Measurements from ENCODE around the gene APBB2. TPM values are rescaled to one million over a fixed set of nuclear protein-coding genes. Genes with fewer than 3 reads are reported as not detected.
"Not testable (repeated sequence)": the region's sequence is repeated elsewhere in the genome, so short reads cannot be mapped to it uniquely, and the experiment has no call there.

The APBB2 gene
- total and polyA plus RNA-seq, 7 experiments from 2014 or later = 0.42 to 1.5 (median 0.59) TPM; not detected in 2

DNA sequence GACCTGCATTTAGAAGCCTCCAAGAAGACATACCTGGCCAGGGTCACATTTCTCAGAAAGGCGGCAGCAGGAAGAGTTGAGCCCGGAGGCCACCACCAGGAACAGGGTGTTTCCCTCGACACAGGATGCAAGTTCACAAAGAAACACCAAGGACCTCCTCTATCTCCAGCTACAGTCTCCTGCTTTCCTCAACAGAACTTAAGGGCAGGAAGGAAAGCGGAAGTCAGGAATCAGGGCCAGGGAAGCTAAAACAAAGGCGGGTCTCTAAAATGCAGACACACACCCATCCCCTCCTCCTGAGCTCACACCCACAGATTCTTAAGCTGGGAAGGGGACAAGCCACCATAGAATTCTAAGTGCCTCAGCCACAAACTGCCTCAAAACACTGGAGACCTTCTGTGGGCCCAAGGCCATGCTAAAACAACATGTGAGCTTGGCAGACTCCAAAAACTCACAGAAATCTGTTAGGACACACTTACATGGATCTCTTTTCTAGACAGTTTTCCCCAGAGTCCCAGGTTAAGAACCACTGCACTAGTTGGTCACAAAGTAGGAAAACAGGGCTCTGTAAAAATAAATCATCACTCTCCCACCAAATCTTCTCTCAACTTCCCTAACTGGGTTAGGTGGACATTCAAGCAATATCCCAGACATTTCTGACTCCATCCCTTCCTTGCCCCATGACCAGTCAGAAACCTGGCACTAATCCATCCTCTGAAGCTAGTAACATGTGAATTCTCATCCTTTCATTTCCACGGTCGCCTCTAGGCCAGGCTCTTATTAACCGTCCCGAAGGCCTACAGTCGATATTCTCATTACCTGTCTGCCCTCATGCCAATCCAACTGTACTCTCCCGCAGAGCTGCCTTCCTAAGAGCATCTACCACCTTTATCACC lies 163.2 kb downstream of the APBB2 start:
- H3K27me3 ChIP-seq (ENCODE audit: control insufficient read depth in 2 of 2, insufficient read depth in 2 of 2, low read length in 2 of 2) = no peaks in the 10 kb centered on the region
- H3K4me3 ChIP-seq (ENCODE audit: low read length) = no peak overlapping the region
- no peaks in the 10 kb centered on the region for H3K36me3 Mint-ChIP-seq
- no peak overlapping the region for H3K27ac Mint-ChIP-seq
- H3K27me3 Mint-ChIP-seq = peaks cover 0 to 42% (median 26%) of the 10 kb centered on the region in 5 donors
- H3K4me1 ChIP-seq (ENCODE audit: control insufficient read depth in 2 of 2, insufficient read depth in 2 of 2, low read length in 2 of 2) = no peaks in the 10 kb centered on the region
- ChIA-PET CTCF (no interaction called here), POLR2A (no interaction called here)
- H3K27ac ChIP-seq (ENCODE audit: low read depth, low read length) = no peak overlapping the region
- intact Hi-C loops (cut with micrococcal nuclease) = no loop called here
- no peak overlapping the region for H3K4me3 Mint-ChIP-seq
- H3K36me3 ChIP-seq (ENCODE audit: control insufficient read depth in 2 of 3, insufficient read depth in 3 of 3, low read length in 3 of 3) = no peaks in the 10 kb centered on the region
- no peak for DNase-seq
- no peaks in the 10 kb centered on the region for H3K4me1 Mint-ChIP-seq
- H3K9me3 Mint-ChIP-seq = peaks cover 0 to 26% (median 4%) of the 10 kb centered on the region in 11 donors
- H3K9me3 ChIP-seq (ENCODE audit: control insufficient read depth in 2 of 3, low read length in 3 of 3) = no peaks in the 10 kb centered on the region
- ATAC-seq = no peak

- ATAC-seq = no peak
- Mint-ChIP-seq H3K4me1 (no peaks in the 10 kb centered on the region), H3K9me3 (peaks cover 0 to 35% (median 6%) of the 10 kb centered on the region in 11 donors), H3K27me3 (peaks cover 0 to 35% (median 19%) of the 10 kb centered on the region in 5 donors), H3K4me3 (no peak overlapping the region), H3K36me3 (no peaks in the 10 kb centered on the region), H3K27ac (no peak overlapping the region)
- intact Hi-C loops (cut with micrococcal nuclease) = no loop called here
- POLR2A ChIA-PET = no interaction called here
- no peak for DNase-seq
- Histone ChIP-seq H3K27me3 (ENCODE audit: control insufficient read depth in 2 of 2, insufficient read depth in 2 of 2, low read length in 2 of 2) (no peaks in the 10 kb centered on the region), H3K9me3 (ENCODE audit: control insufficient read depth in 2 of 3, low read length in 3 of 3) (peaks cover 0 to 3% (median 0%) of the 10 kb centered on the region in 3 experiments), H3K4me3 (ENCODE audit: low read length) (no peak overlapping the region), H3K4me1 (ENCODE audit: control insufficient read depth in 2 of 2, insufficient read depth in 2 of 2, low read length in 2 of 2) (no peaks in the 10 kb centered on the region), H3K27ac (ENCODE audit: low read depth, low read length) (no peak overlapping the region), H3K36me3 (ENCODE audit: control insufficient read depth in 2 of 3, insufficient read depth in 3 of 3, low read length in 3 of 3) (no peaks in the 10 kb centered on the region)
- CTCF ChIA-PET = no interaction called here
These were observed 164.2 kb downstream of the APBB2 start for GRCh38 chr4:41050116-41050515.

GRCh38 chr4:41049176-41049575 lies 165.2 kb downstream of the APBB2 start:
- H3K4me3 ChIP-seq (ENCODE audit: low read length); intact Hi-C loops (cut with micrococcal nuclease); DNase-seq; H3K4me1 Mint-ChIP-seq; H3K36me3 ChIP-seq (ENCODE audit: control insufficient read depth in 2 of 3, insufficient read depth in 3 of 3, low read length in 3 of 3); ATAC-seq; H3K27ac ChIP-seq (ENCODE audit: low read depth, low read length); H3K27me3 ChIP-seq (ENCODE audit: control insufficient read depth in 2 of 2, insufficient read depth in 2 of 2, low read length in 2 of 2); H3K9me3 ChIP-seq (ENCODE audit: control insufficient read depth in 2 of 3, low read length in 3 of 3); H3K36me3 Mint-ChIP-seq; H3K4me1 ChIP-seq (ENCODE audit: control insufficient read depth in 2 of 2, insufficient read depth in 2 of 2, low read length in 2 of 2); POLR2A ChIA-PET; H3K27ac Mint-ChIP-seq; CTCF ChIA-PET; H3K4me3 Mint-ChIP-seq: not testable (repeated sequence)
- H3K27me3 Mint-ChIP-seq = peaks cover 0 to 33% (median 16%) of the 10 kb centered on the region in 5 donors
- H3K9me3 Mint-ChIP-seq = peaks cover 3 to 44% (median 10%) of the 10 kb centered on the region in 11 donors

DNA sequence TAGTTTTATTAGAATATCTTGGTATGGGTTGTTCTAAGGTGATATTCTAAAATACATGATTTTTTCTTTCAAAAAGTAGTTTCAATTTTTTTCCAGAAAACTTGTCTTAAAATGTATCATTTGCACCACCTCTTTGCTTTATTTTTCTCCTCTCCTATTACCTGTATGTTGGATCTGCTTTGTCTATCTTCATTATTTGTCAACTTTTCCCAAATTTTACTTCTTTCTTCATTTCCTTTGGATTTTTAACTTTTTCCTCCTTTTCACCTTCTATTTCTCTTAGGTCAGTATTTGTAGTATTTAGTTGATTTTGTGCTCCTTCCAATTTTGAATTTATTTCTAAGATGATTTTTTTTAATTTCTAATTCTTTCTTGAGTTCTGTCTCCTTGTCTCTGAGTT lies 169.6 kb downstream of the APBB2 start:
- no peaks in the 10 kb centered on the region for H3K27me3 ChIP-seq (ENCODE audit: control insufficient read depth in 2 of 2, insufficient read depth in 2 of 2, low read length in 2 of 2)
- H3K27ac ChIP-seq (ENCODE audit: low read depth, low read length) = no peak overlapping the region
- POLR2A ChIA-PET = no interaction called here
- H3K4me3 ChIP-seq (ENCODE audit: low read length) = no peak overlapping the region
- DNase-seq (no peak), ATAC-seq (no peak)
- peaks cover 3 to 42% (median 7%) of the 10 kb centered on the region in 11 donors for H3K9me3 Mint-ChIP-seq
- H3K4me3 Mint-ChIP-seq = no peak overlapping the region
- H3K9me3 ChIP-seq (ENCODE audit: control insufficient read depth in 2 of 3, low read length in 3 of 3) = peaks cover 0 to 7% (median 0%) of the 10 kb centered on the region in 3 experiments
- no peaks in the 10 kb centered on the region for H3K4me1 ChIP-seq (ENCODE audit: control insufficient read depth in 2 of 2, insufficient read depth in 2 of 2, low read length in 2 of 2)
- intact Hi-C loops (cut with micrococcal nuclease) = no loop called here
- H3K27me3 Mint-ChIP-seq = peaks cover 0 to 16% (median 5%) of the 10 kb centered on the region in 5 donors
- H3K27ac Mint-ChIP-seq = no peak overlapping the region
- H3K4me1 Mint-ChIP-seq = no peaks in the 10 kb centered on the region
- no peaks in the 10 kb centered on the region for H3K36me3 ChIP-seq (ENCODE audit: control insufficient read depth in 2 of 3, insufficient read depth in 3 of 3, low read length in 3 of 3)
- CTCF ChIA-PET = no interaction called here
- peaks cover 0 to 6% (median 0%) of the 10 kb centered on the region in 5 donors for H3K36me3 Mint-ChIP-seq

GRCh38 chr4:41044165-41044564 lies 170.2 kb downstream of the APBB2 start:
- H3K9me3 Mint-ChIP-seq = peaks cover 3 to 42% (median 7%) of the 10 kb centered on the region in 11 donors
- peaks cover 0 to 7% (median 0%) of the 10 kb centered on the region in 3 experiments for H3K9me3 ChIP-seq (ENCODE audit: control insufficient read depth in 2 of 3, low read length in 3 of 3)
- POLR2A ChIA-PET = no interaction called here
- H3K27ac ChIP-seq (ENCODE audit: low read depth, low read length) = no peak overlapping the region
- no peaks in the 10 kb centered on the region for H3K4me1 ChIP-seq (ENCODE audit: control insufficient read depth in 2 of 2, insufficient read depth in 2 of 2, low read length in 2 of 2)
- ATAC-seq (no peak), DNase-seq (no peak)
- no peaks in the 10 kb centered on the region for H3K36me3 ChIP-seq (ENCODE audit: control insufficient read depth in 2 of 3, insufficient read depth in 3 of 3, low read length in 3 of 3)
- H3K27me3 Mint-ChIP-seq = peaks cover 0 to 16% (median 5%) of the 10 kb centered on the region in 5 donors
- CTCF ChIA-PET = no interaction called here
- H3K4me3 ChIP-seq (ENCODE audit: low read length) = no peak overlapping the region
- no peak overlapping the region for H3K27ac Mint-ChIP-seq
- intact Hi-C loops (cut with micrococcal nuclease) = no loop called here
- no peak overlapping the region for H3K4me3 Mint-ChIP-seq
- no peaks in the 10 kb centered on the region for H3K4me1 Mint-ChIP-seq
- H3K36me3 Mint-ChIP-seq = peaks cover 0 to 6% (median 0%) of the 10 kb centered on the region in 5 donors
- H3K27me3 ChIP-seq (ENCODE audit: control insufficient read depth in 2 of 2, insufficient read depth in 2 of 2, low read length in 2 of 2) = no peaks in the 10 kb centered on the region

DNA sequence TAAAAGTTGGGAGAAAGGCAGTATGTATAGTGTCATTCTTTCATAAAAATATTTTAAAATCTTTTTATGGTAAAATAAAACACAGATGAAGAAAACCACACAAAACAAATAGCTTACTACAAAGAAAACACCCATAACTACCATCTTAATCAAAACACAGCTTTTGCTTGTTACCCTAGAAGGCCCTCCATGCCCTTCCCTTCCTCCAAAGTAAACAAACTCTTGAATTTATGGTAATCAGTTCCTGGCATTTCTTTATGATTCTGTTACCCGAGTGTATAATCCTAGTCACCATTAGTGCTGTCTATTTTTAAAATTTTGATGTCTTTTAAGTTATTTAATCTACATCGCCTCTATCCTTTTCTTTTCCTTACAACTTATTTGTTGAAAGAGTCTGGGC lies 170.9 kb downstream of the APBB2 start:
- peaks cover 0 to 7% (median 0%) of the 10 kb centered on the region in 3 experiments for H3K9me3 ChIP-seq (ENCODE audit: control insufficient read depth in 2 of 3, low read length in 3 of 3)
- H3K4me1 ChIP-seq (ENCODE audit: control insufficient read depth in 2 of 2, insufficient read depth in 2 of 2, low read length in 2 of 2) = no peaks in the 10 kb centered on the region
- Mint-ChIP-seq H3K9me3 (peaks cover 3 to 42% (median 7%) of the 10 kb centered on the region in 11 donors), H3K4me1 (no peaks in the 10 kb centered on the region), H3K27me3 (peaks cover 0 to 18% (median 7%) of the 10 kb centered on the region in 5 donors), H3K27ac (no peak overlapping the region), H3K4me3 (no peak overlapping the region), H3K36me3 (peaks cover 0 to 6% (median 0%) of the 10 kb centered on the region in 5 donors)
- ChIA-PET POLR2A (no interaction called here), CTCF (no interaction called here)
- H3K4me3 ChIP-seq (ENCODE audit: low read length) = no peak overlapping the region
- no peaks in the 10 kb centered on the region for H3K27me3 ChIP-seq (ENCODE audit: control insufficient read depth in 2 of 2, insufficient read depth in 2 of 2, low read length in 2 of 2)
- intact Hi-C loops (cut with micrococcal nuclease) = no loop called here
- H3K27ac ChIP-seq (ENCODE audit: low read depth, low read length) = no peak overlapping the region
- ATAC-seq (no peak), DNase-seq (no peak)
- H3K36me3 ChIP-seq (ENCODE audit: control insufficient read depth in 2 of 3, insufficient read depth in 3 of 3, low read length in 3 of 3) = no peaks in the 10 kb centered on the region

DNA sequence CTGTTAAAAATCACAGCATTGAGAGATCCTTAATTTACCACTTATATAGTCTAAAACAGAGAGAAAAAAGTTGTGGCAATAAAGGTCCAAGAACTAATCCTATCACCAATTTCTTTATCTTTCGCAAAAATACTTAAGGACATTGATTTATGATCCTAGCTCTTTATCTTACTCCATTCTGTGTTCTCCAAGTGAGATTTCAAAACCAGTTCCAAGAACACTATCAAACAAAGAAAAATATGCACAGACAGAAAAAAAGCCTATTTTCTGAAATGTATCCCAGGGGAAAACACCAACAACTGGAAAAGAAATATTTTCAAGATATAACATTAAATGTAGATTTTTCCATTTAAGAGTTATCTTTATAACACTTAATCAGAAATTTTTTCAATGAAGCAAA lies 172.8 kb downstream of the APBB2 start:
- ChIA-PET POLR2A (no interaction called here), CTCF (no interaction called here)
- H3K9me3 ChIP-seq (ENCODE audit: control insufficient read depth in 2 of 3, low read length in 3 of 3) = peaks cover 0 to 7% (median 0%) of the 10 kb centered on the region in 3 experiments
- H3K27ac Mint-ChIP-seq = no peak overlapping the region
- no peaks in the 10 kb centered on the region for H3K36me3 ChIP-seq (ENCODE audit: control insufficient read depth in 2 of 3, insufficient read depth in 3 of 3, low read length in 3 of 3)
- H3K27me3 Mint-ChIP-seq = peaks cover 0 to 13% (median 4%) of the 10 kb centered on the region in 5 donors
- no peak overlapping the region for H3K4me3 ChIP-seq (ENCODE audit: low read length)
- no peaks in the 10 kb centered on the region for H3K4me1 Mint-ChIP-seq
- ATAC-seq (no peak), DNase-seq (no peak)
- H3K36me3 Mint-ChIP-seq = peaks cover 0 to 6% (median 0%) of the 10 kb centered on the region in 5 donors
- peaks cover 1 to 25% (median 7%) of the 10 kb centered on the region in 11 donors for H3K9me3 Mint-ChIP-seq
- intact Hi-C loops (cut with micrococcal nuclease) = no loop called here
- no peak overlapping the region for H3K27ac ChIP-seq (ENCODE audit: low read depth, low read length)
- H3K27me3 ChIP-seq (ENCODE audit: control insufficient read depth in 2 of 2, insufficient read depth in 2 of 2, low read length in 2 of 2) = no peaks in the 10 kb centered on the region
- H3K4me1 ChIP-seq (ENCODE audit: control insufficient read depth in 2 of 2, insufficient read depth in 2 of 2, low read length in 2 of 2) = no peaks in the 10 kb centered on the region
- no peak overlapping the region for H3K4me3 Mint-ChIP-seq

Measured in naive thymus-derived CD4-positive, alpha-beta T cell (primary cell).